HG03095 (cell line): ENCODE results near the gene DTNB.
"Not testable (repeated sequence)": the region's sequence is repeated elsewhere in the genome, so short reads cannot be mapped to it uniquely, and the experiment has no call there.

Experiments used
- ATAC-seq: cut with Tn5 transposase; IDR thresholded peaks from one replicate; pipeline ENCODE4 v1.9.1; 2021; ENCODE audit warnings: moderate library complexity; ENCODE audit not compliant: unreplicated experiment

DTNB gene

GRCh38 chr2:25633801-25634200, 39.6 kb downstream of the DTNB start:
- ATAC-seq: not testable (repeated sequence)

GRCh38 chr2:25632396-25632795, 41.0 kb downstream of the DTNB start:
- ATAC-seq: no peak

- no peak for ATAC-seq
Measured at GRCh38 chr2:25624635-25625034, 48.7 kb downstream of the DTNB start.

- ATAC-seq: no peak
Measured at GRCh38 chr2:25623361-25623760, 50.0 kb downstream of the DTNB start.

- ATAC-seq: no peak
Measured at GRCh38 chr2:25620711-25621110, 52.7 kb downstream of the DTNB start.

GRCh38 chr2:25620077-25620476, 53.3 kb downstream of the DTNB start:
- ATAC-seq: no peak

- ATAC-seq: no peak
Measured at GRCh38 chr2:25619185-25619584, 54.2 kb downstream of the DTNB start.

- ATAC-seq: no peak
Measured at GRCh38 chr2:25618676-25619075, 54.7 kb downstream of the DTNB start.

GRCh38 chr2:25617948-25618646, 55.3 kb downstream of the DTNB start:
- ATAC-seq: no peak

GRCh38 chr2:25615920-25616319, 57.5 kb downstream of the DTNB start:
- ATAC-seq: no peak

GRCh38 chr2:25615386-25615785, 58.0 kb downstream of the DTNB start:
- ATAC-seq: no peak

- ATAC-seq: no peak
Measured at GRCh38 chr2:25614711-25615110, 58.7 kb downstream of the DTNB start.

- no peak for ATAC-seq
Measured at GRCh38 chr2:25608718-25609117, 64.7 kb downstream of the DTNB start.

GRCh38 chr2:25606892-25607291, 66.5 kb downstream of the DTNB start:
- ATAC-seq: no peak

GRCh38 chr2:25602333-25602723, 71.0 kb downstream of the DTNB start:
- ATAC-seq: no peak

- ATAC-seq: not testable (repeated sequence)
Measured at GRCh38 chr2:25601711-25602332, 71.6 kb downstream of the DTNB start.

- ATAC-seq: no peak
Measured at GRCh38 chr2:25598911-25599310, 74.5 kb downstream of the DTNB start.

- no peak for ATAC-seq
Measured at GRCh38 chr2:25598332-25598731, 75.0 kb downstream of the DTNB start.

- no peak for ATAC-seq
Measured at GRCh38 chr2:25597881-25598280, 75.5 kb downstream of the DTNB start.

- ATAC-seq: no peak
Measured at GRCh38 chr2:25596516-25597244, 76.7 kb downstream of the DTNB start.

GRCh38 chr2:25595393-25595792, 78.0 kb downstream of the DTNB start:
- ATAC-seq: no peak

GRCh38 chr2:25594991-25595390, 78.4 kb downstream of the DTNB start:
- ATAC-seq: no peak
